ENCODE data around the gene SAMD9L.

- no peak for TF ChIP-seq CTCF (conservative IDR thresholded peaks at IDR 0.05 in 1 of 2, IDR thresholded peaks at IDR 0.05 in 1 of 2; ENCODE audit: extremely low read depth in 1 of 2, insufficient read depth in 1 of 2, low read depth in 1 of 2, low read length in 2 of 2)
- no peak for TF ChIP-seq EZH2 (IDR thresholded peaks at IDR 0.05; ENCODE audit: borderline replicate concordance, low read length)
Observed at GRCh38 chr7:93160410-93160809, 12.2 kb upstream of the SAMD9L start.

Data from mammary epithelial cell (primary cell).